Neural cell (in vitro differentiated cells): ENCODE data around the gene PRRG2. TPM values are rescaled to one million over a fixed set of nuclear protein-coding genes. Genes with fewer than 3 reads are reported as not detected.
"Not testable (repeated sequence)": the region's sequence is repeated elsewhere in the genome, so short reads cannot be mapped to it uniquely, and the experiment has no call there.

Experiments
- H2AFZ ChIP-seq: fragments of 200-600, 300-800 bp; sonication (generic), shearing (Covaris generic); 2 replicates; pipeline ENCODE4 v1.6.0; 2014; ENCODE audit warnings: low read depth, mild to moderate bottlenecking, antibody characterized with exemption, low read length, moderate library complexity
- H3F3A ChIP-seq: fragments of 200-600 bp; shearing (Covaris generic); 2 replicates; pipeline ENCODE4 v1.6.1; 2016; ENCODE audit warnings: mild to moderate bottlenecking, moderate library complexity, mixed read lengths, antibody characterized with exemption, low read length; ENCODE audit not compliant: insufficient read depth, poor library complexity, severe bottlenecking
- H3K27ac ChIP-seq: fragments of 200-600, 300-800 bp; sonication (generic), shearing (Covaris generic); 2 replicates; pipeline ENCODE4 v1.5.1; 2014; ENCODE audit warnings: mild to moderate bottlenecking, low read length, moderate library complexity
- H3K27me3 ChIP-seq: fragments of 300-800, 200-600 bp; sonication (generic), shearing (Covaris generic); 2 replicates; pipeline ENCODE4 v1.6.0; 2014; ENCODE audit warnings: mild to moderate bottlenecking, low read depth, low read length, moderate library complexity; ENCODE audit not compliant: insufficient read depth
- H3K36me3 ChIP-seq: fragments of 300-800, 200-600 bp; sonication (generic), shearing (Covaris generic); 2 replicates; pipeline ENCODE4 v1.5.1; 2014; ENCODE audit warnings: mild to moderate bottlenecking, antibody characterized with exemption, low read length, moderate library complexity; ENCODE audit not compliant: insufficient read depth
- H3K4me2 ChIP-seq: fragments of 300-800, 200-600 bp; sonication (generic), shearing (Covaris generic); 2 replicates; pipeline ENCODE4 v1.6.0; 2014; ENCODE audit warnings: mild to moderate bottlenecking, low read length
- H3K4me3 ChIP-seq: fragments of 300-800, 200-600 bp; sonication (generic), shearing (Covaris generic); 2 replicates; pipeline ENCODE4 v1.5.1; 2014; ENCODE audit warnings: mild to moderate bottlenecking, low read length, moderate library complexity
- H3K79me2 ChIP-seq: fragments of 200-600 bp; shearing (Covaris generic); replicated peaks from 2 replicates; pipeline ENCODE4 v1.6.0; 2014; ENCODE audit warnings: mild to moderate bottlenecking, low read length, moderate library complexity; ENCODE audit not compliant: insufficient read depth
- H3K9ac ChIP-seq: fragments of 300-800, 200-600 bp; sonication (generic), shearing (Covaris generic); 2 replicates; pipeline ENCODE4 v1.6.1; 2016; ENCODE audit warnings: mild to moderate bottlenecking, low read length, mixed read lengths
- H3K9me2 ChIP-seq: fragments of 200-600 bp; shearing (Covaris generic); 2 replicates; pipeline ENCODE4 v1.6.1; 2016; ENCODE audit warnings: mild to moderate bottlenecking, low read length, mixed read lengths; ENCODE audit not compliant: insufficient read depth
- H3K9me3 ChIP-seq: fragments of 200-600, 300-800 bp; sonication (generic), shearing (Covaris generic); 2 replicates; pipeline ENCODE4 v1.6.1; 2016; ENCODE audit warnings: mild to moderate bottlenecking, mixed run types, low read length, moderate library complexity, mixed read lengths
- H4K20me1 ChIP-seq: fragments of 200-600 bp; shearing (Covaris generic); 2 replicates; pipeline ENCODE4 v1.6.1; 2016; ENCODE audit warnings: mild to moderate bottlenecking, mixed run types; ENCODE audit not compliant: insufficient read depth
- EZH2 ChIP-seq: fragments of 200-600, 300-800 bp; shearing (Covaris generic), sonication (generic); IDR thresholded peaks from 2 replicates; pipeline ENCODE4 v1.6.1; 2014; ENCODE audit warnings: antibody characterized with exemption, low read length, borderline replicate concordance, mild to moderate bottlenecking; ENCODE audit not compliant: insufficient read depth, poor library complexity, severe bottlenecking
- POLR2AphosphoS5 ChIP-seq: IDR thresholded peaks from 2 replicates; pipeline ENCODE4 v1.6.1; 2012
- RAD21 ChIP-seq: fragments of 450-650 bp; conservative IDR thresholded peaks from 2 replicates; pipeline ENCODE4 v1.6.1; 2014; ENCODE audit warnings: antibody characterized with exemption, mild to moderate bottlenecking, moderate library complexity
- TAF1 ChIP-seq: IDR thresholded peaks from 2 replicates; pipeline ENCODE4 v1.6.1; 2012; ENCODE audit warnings: low read depth
- polyA plus RNA-seq: library from polyadenylated mRNA; depleted of rRNA; stranded (reverse); fragments of >200 nt; gene quantifications from 2 replicates; pipeline ENCODE4 v1.2.3, GENCODE V29; 2014
- TF ChIP-seq, protein P1 (sequence below): fragments of 450-650 bp; IDR thresholded peaks from 2 replicates; pipeline ENCODE4 v1.5.1; 2014; ENCODE audit warnings: antibody characterized with exemption, mild to moderate bottlenecking, moderate library complexity; ENCODE audit not compliant: poor library complexity, severe bottlenecking

The PRRG2 gene
- polyA plus RNA-seq, 1 donor from 2014 or later: not detected

DNA sequence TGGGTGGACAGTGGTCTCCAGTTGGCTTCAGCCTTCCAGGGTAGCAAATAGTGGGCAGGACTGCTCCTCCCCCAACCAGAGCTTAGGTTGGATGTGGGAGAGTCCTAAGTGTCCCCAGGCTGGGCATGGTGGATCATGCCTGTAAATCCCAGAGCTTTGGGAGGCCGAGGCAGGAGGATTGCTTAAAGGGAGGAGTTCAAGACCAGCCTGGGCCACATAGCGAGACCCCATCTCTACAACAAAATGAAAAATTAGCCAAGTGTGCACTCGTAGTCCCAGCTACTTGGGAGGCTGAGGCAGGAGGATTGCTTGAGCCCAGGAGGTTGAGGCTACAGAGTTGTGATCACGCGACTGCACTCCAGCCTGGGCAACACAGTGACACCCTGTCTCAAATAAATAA lies 51.5 kb downstream of the PRRG2 start:
- H4K20me1 ChIP-seq: no peaks in the 10 kb centered on the region
- no peak overlapping the region for H3K9ac ChIP-seq

DNA sequence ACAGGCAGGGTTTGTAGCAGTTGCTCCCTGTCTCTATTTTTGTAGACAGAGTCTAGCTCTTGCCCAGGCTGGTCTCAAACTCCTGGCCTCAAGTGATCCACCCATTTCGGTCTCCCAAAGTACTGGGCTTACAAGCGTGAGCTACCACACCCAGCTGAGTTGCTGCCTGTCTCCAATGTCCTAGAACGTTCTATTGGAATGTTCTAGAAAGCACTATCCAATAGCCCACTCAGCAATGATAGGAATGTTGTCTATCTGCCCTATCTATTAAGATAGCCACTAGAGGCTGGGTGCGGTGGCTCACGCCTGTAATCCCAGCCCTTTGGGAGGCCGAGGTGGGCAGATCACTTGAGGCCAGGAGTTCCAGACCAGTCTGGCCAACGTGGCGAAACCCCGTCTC lies 52.2 kb downstream of the PRRG2 start:
- H3K9me3 ChIP-seq: not testable (repeated sequence)

More for the DNA sequence above, 51.5 kb downstream of the PRRG2 start:
- Histone ChIP-seq H3K36me3 (no peaks in the 10 kb centered on the region), H3K27ac (no peak overlapping the region), H3K79me2 (no peaks in the 10 kb centered on the region), H3K4me2 (no peak overlapping the region), H3K4me3 (no peak overlapping the region), H3K27me3 (no peaks in the 10 kb centered on the region), H3K9me3 (no peaks in the 10 kb centered on the region), H2AFZ (no peak overlapping the region), H3F3A (no peaks in the 10 kb centered on the region), H3K9me2 (no peaks in the 10 kb centered on the region)
- no peak for TF ChIP-seq TAF1
- TF ChIP-seq, protein P1, sequence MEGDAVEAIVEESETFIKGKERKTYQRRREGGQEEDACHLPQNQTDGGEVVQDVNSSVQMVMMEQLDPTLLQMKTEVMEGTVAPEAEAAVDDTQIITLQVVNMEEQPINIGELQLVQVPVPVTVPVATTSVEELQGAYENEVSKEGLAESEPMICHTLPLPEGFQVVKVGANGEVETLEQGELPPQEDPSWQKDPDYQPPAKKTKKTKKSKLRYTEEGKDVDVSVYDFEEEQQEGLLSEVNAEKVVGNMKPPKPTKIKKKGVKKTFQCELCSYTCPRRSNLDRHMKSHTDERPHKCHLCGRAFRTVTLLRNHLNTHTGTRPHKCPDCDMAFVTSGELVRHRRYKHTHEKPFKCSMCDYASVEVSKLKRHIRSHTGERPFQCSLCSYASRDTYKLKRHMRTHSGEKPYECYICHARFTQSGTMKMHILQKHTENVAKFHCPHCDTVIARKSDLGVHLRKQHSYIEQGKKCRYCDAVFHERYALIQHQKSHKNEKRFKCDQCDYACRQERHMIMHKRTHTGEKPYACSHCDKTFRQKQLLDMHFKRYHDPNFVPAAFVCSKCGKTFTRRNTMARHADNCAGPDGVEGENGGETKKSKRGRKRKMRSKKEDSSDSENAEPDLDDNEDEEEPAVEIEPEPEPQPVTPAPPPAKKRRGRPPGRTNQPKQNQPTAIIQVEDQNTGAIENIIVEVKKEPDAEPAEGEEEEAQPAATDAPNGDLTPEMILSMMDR: no peak

DNA sequence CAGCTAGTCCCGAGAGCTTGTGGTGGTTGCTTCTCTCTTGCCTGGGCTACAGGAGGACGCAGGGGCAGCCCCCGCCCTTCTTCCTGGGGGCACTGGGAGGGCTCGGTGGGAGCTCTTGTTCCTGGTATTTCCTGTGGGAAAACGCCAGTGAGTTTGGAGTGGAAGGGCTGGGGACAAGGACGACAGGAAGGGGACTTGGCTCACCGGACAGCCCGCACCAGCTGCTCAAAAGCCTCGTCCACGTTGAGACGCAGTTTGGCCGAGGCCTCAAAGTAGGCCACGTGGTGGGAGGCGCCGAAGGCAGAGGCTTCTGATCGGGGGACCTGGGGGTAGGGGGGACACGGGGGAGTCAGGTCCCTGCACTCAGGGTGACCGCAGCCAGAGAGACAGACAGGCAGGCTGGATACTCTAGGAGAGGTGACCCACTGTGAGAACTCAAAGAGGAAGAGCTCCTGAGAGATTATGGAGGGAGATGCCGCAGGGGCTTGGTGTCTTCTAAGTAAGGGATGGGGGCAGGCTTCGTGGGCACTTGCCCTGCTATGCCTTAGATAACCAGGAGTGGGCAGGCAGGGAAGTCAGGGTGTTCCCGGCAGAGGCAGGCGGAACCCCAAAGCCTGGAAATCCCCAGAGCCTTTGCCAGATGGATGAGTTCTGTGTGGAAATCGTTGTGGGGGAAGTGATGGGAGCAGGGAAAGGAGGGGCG lies 54.6 kb downstream of the PRRG2 start:
- Histone ChIP-seq H3K9me2 (no peaks in the 10 kb centered on the region), H3K27ac (no peak overlapping the region), H3K4me3 (no peak overlapping the region), H3K27me3 (no peaks in the 10 kb centered on the region), H3F3A (peaks cover 2% of the 10 kb centered on the region), H3K9ac (no peak overlapping the region), H2AFZ (no peak overlapping the region), H3K36me3 (no peaks in the 10 kb centered on the region), H3K79me2 (no peaks in the 10 kb centered on the region), H4K20me1 (no peaks in the 10 kb centered on the region), H3K4me2 (no peak overlapping the region), H3K9me3 (no peaks in the 10 kb centered on the region)
- TF ChIP-seq, protein P1: no peak
- TF ChIP-seq TAF1 (no peak), EZH2 (no peak), RAD21 (no peak), POLR2AphosphoS5 (no peak)

More for the DNA sequence above, 52.2 kb downstream of the PRRG2 start:
- not testable (repeated sequence) for H3K27ac ChIP-seq, H4K20me1 ChIP-seq, H3K79me2 ChIP-seq, H2AFZ ChIP-seq, H3K4me2 ChIP-seq, H3K36me3 ChIP-seq, H3K9ac ChIP-seq, H3F3A ChIP-seq, H3K4me3 ChIP-seq, H3K9me2 ChIP-seq, H3K27me3 ChIP-seq
